K562 (cell line): ENCODE measurements around the gene ACTR1B. TPM values are rescaled to one million over a fixed set of nuclear protein-coding genes. Genes with fewer than 3 reads are reported as not detected.

ENCODE experiments used
- CBX3 ChIP-seq, 2 experiments: IDR thresholded peaks; 1 replicate in 1 of 2; 2 replicates in 1 of 2; pipeline ENCODE4 v1.6.1; 2012; ENCODE audit warnings: inconsistent platforms in 2 of 2, low read length in 2 of 2, borderline replicate concordance in 1 of 2, control low read depth in 1 of 2
- CEBPB ChIP-seq: fragments of 450-650 bp; IDR thresholded peaks from 2 replicates; pipeline ENCODE4 v1.6.1; 2016; ENCODE audit warnings: missing genetic modification characterization, missing compliant biosample characterization
- HOXB6 ChIP-seq: fragments of 250-450 bp; sonication (Bioruptor Pico); IDR thresholded peaks from 2 replicates; pipeline ENCODE4 v1.5.1; 2022; ENCODE audit warnings: mild to moderate bottlenecking, borderline replicate concordance
- MTA3 ChIP-seq: fragments of 450-650 bp; formaldehyde crosslinking; IDR thresholded peaks from 2 replicates; pipeline ENCODE4 v1.6.1; 2017; ENCODE audit warnings: mild to moderate bottlenecking, borderline replicate concordance
- NCOA6 ChIP-seq: fragments of 450-650 bp; IDR thresholded peaks from 2 replicates; pipeline ENCODE4 v1.6.1; 2017; ENCODE audit warnings: mild to moderate bottlenecking
- PTBP1 ChIP-seq: fragments of 200-400 bp; formaldehyde crosslinking; IDR thresholded peaks from 2 replicates; pipeline ENCODE4 v1.6.1; 2017; ENCODE audit warnings: low read depth, low read length
- RCOR1 ChIP-seq, 2 experiments: IDR thresholded peaks; 2 replicates each; pipeline ENCODE4 v1.6.1; 2012; ENCODE audit warnings: low read depth in 2 of 2, low read length in 2 of 2, borderline replicate concordance in 1 of 2, improper control_type of control experiment in 1 of 2
- SMAD4 ChIP-seq: fragments of 250-450 bp; sonication (Bioruptor Pico); conservative IDR thresholded peaks from 2 replicates; pipeline ENCODE4 v1.8.0; 2021; ENCODE audit warnings: inconsistent platforms, mild to moderate bottlenecking, moderate library complexity
- TAF7 ChIP-seq: fragments of 450-650 bp; IDR thresholded peaks from 2 replicates; pipeline ENCODE4 v1.6.1; 2016; ENCODE audit warnings: missing genetic modification characterization, missing compliant biosample characterization
- TRIM28 ChIP-seq: fragments of 450-650 bp; IDR thresholded peaks from 2 replicates; pipeline ENCODE4 v1.6.1; 2017
- ZBED1 ChIP-seq: IDR thresholded peaks from 2 replicates; pipeline ENCODE4 v1.6.1; 2014
- ZBTB17 ChIP-seq: fragments of 450-650 bp; formaldehyde crosslinking; IDR thresholded peaks from 2 replicates; pipeline ENCODE4 v1.4.0; 2020; ENCODE audit warnings: mild to moderate bottlenecking
- ZNF184 ChIP-seq: sonication (generic); formaldehyde crosslinking; IDR thresholded peaks from 2 replicates; pipeline ENCODE4 v1.5.0; 2020; ENCODE audit warnings: missing genetic modification reagents
- polyA plus RNA-seq, 8 experiments: library from polyadenylated mRNA; depleted of rRNA in 4 of 8; stranded (reverse) in 5 of 8; unstranded in 3 of 8; fragments of >200 nt; fragmentation: Nextera tagmentation in 2 of 8; fragmentation: Illumina TruSeq in 1 of 8; extraction: Ambion mirVana in 2 of 8; extraction: Trizol in 1 of 8; gene quantifications; 2 replicates each; pipeline versions ENCODE4 v1.2.1 to v1.2.3, GENCODE V29; 2011 to 2014; ENCODE audit warnings: inconsistent platforms in 1 of 8, missing spikeins in 1 of 8
- total RNA-seq, 7 experiments: library from RNA; depleted of rRNA in 6 of 7; stranded (reverse); fragments of >200 nt in 6 of 7; fragmentation: Illumina TruSeq in 2 of 7; extraction: Trizol in 2 of 7; gene quantifications; 2 replicates each; pipeline versions ENCODE4 v1.2.1 to v1.2.3, GENCODE V29; 2011 to 2021; ENCODE audit warnings: low replicate concordance in 1 of 7
- TF ChIP-seq, protein P1 (sequence below): fragments of 250-450 bp; sonication (Bioruptor Pico); IDR thresholded peaks from 2 replicates; pipeline ENCODE4 v1.5.0; 2022; ENCODE audit warnings: mild to moderate bottlenecking
- TF ChIP-seq, protein P2 (sequence below), 2 experiments: fragments of 450-650 bp in 1 of 2; IDR thresholded peaks; 2 replicates each; pipeline ENCODE4 v1.6.1; 2011 to 2017; ENCODE audit warnings: low read depth in 2 of 2, antibody characterized with exemption in 1 of 2, borderline replicate concordance in 1 of 2, low read length in 1 of 2, mild to moderate bottlenecking in 1 of 2, mixed read lengths in 1 of 2; ENCODE audit not compliant: control insufficient read depth in 1 of 2
- TF ChIP-seq, protein P3 (sequence below): fragments of 250-450 bp; sonication (Bioruptor Pico); IDR thresholded peaks from 2 replicates; pipeline ENCODE4 v1.8.0; 2022; ENCODE audit warnings: moderate library complexity, mild to moderate bottlenecking, inconsistent platforms
- TF ChIP-seq, protein P4 (sequence below): fragments of 450-650 bp; formaldehyde crosslinking; IDR thresholded peaks from 2 replicates; pipeline ENCODE4 v1.4.0; 2020; ENCODE audit warnings: mild to moderate bottlenecking, moderate library complexity
- TF ChIP-seq, protein P5 (sequence below), 2 experiments: fragments of 450-650 bp; conservative IDR thresholded peaks; 2 replicates each; pipeline ENCODE4 v1.6.1; 2017; ENCODE audit warnings: mild to moderate bottlenecking in 2 of 2, moderate library complexity in 2 of 2

Gene ACTR1B
- total and polyA plus RNA-seq, 9 of the 15 experiments (the other 6 are each of a cell fraction or from before 2014, with no cell fraction given): 0.49 to 42.3 (median 22.5) TPM

DNA sequence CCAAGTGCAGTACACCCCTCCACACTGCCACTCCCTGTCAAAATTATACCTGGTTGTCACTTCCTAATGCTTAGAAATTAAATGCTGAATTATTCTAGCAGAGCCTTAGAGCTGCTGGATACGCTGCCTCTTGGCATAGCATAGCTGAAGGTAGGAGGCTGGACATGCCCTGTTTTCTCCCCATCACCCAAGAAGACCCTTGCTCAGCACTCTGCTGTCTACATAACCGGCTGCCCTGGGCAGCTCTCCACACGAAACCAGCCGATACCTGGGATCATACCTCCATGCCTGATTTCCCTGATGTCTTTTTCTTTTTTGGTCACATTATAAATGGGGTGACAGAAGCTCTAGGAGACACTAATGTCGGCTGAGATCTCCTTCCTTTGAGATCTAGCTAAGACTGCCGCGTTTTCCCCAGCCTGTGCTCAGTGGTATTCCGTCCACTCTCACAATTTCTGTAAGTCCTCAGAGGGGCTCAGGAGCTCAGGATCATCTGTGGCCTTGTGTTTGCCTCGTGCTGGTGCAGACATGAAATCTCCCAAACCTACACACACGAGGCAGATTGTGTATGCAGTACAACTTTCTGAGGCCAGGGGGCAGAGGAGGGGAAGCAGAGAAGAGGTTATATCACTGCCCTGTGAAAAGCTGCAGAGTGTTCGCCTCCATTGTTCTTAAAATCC lies 36.1 kb upstream of the ACTR1B start (continued):
- TF ChIP-seq RCOR1 (IDR thresholded peaks at IDR 0.05; ENCODE audit: borderline replicate concordance in 1 of 2, low read depth in 2 of 2, low read length in 2 of 2): 0 out of 4 replicates have a peak, but pooled peaks of 1 of the 2 experiments have one; percentile 35
- peak in 1 of 2 experiments; percentile 58; a peak in 1 of 3 replicates for TF ChIP-seq CBX3 (IDR thresholded peaks at IDR 0.05; ENCODE audit: borderline replicate concordance in 1 of 2, low read length in 2 of 2)
- TF ChIP-seq, protein P1, sequence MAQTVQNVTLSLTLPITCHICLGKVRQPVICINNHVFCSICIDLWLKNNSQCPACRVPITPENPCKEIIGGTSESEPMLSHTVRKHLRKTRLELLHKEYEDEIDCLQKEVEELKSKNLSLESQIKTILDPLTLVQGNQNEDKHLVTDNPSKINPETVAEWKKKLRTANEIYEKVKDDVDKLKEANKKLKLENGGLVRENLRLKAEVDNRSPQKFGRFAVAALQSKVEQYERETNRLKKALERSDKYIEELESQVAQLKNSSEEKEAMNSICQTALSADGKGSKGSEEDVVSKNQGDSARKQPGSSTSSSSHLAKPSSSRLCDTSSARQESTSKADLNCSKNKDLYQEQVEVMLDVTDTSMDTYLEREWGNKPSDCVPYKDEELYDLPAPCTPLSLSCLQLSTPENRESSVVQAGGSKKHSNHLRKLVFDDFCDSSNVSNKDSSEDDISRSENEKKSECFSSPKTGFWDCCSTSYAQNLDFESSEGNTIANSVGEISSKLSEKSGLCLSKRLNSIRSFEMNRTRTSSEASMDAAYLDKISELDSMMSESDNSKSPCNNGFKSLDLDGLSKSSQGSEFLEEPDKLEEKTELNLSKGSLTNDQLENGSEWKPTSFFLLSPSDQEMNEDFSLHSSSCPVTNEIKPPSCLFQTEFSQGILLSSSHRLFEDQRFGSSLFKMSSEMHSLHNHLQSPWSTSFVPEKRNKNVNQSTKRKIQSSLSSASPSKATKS (CRISPR knock-in tag): no peak
- no peak for TF ChIP-seq TRIM28
- TF ChIP-seq, protein P2, sequence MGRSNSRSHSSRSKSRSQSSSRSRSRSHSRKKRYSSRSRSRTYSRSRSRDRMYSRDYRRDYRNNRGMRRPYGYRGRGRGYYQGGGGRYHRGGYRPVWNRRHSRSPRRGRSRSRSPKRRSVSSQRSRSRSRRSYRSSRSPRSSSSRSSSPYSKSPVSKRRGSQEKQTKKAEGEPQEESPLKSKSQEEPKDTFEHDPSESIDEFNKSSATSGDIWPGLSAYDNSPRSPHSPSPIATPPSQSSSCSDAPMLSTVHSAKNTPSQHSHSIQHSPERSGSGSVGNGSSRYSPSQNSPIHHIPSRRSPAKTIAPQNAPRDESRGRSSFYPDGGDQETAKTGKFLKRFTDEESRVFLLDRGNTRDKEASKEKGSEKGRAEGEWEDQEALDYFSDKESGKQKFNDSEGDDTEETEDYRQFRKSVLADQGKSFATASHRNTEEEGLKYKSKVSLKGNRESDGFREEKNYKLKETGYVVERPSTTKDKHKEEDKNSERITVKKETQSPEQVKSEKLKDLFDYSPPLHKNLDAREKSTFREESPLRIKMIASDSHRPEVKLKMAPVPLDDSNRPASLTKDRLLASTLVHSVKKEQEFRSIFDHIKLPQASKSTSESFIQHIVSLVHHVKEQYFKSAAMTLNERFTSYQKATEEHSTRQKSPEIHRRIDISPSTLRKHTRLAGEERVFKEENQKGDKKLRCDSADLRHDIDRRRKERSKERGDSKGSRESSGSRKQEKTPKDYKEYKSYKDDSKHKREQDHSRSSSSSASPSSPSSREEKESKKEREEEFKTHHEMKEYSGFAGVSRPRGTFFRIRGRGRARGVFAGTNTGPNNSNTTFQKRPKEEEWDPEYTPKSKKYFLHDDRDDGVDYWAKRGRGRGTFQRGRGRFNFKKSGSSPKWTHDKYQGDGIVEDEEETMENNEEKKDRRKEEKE (IDR thresholded peaks at IDR 0.05; ENCODE audit: borderline replicate concordance in 1 of 2, control insufficient read depth in 1 of 2, low read depth in 2 of 2, low read length in 1 of 2): no peak
- TF ChIP-seq, protein P3, sequence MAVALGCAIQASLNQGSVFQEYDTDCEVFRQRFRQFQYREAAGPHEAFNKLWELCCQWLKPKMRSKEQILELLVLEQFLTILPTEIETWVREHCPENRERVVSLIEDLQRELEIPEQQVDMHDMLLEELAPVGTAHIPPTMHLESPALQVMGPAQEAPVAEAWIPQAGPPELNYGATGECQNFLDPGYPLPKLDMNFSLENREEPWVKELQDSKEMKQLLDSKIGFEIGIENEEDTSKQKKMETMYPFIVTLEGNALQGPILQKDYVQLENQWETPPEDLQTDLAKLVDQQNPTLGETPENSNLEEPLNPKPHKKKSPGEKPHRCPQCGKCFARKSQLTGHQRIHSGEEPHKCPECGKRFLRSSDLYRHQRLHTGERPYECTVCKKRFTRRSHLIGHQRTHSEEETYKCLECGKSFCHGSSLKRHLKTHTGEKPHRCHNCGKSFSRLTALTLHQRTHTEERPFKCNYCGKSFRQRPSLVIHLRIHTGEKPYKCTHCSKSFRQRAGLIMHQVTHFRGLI (CRISPR knock-in tag): no peak
- TF ChIP-seq, protein P4, sequence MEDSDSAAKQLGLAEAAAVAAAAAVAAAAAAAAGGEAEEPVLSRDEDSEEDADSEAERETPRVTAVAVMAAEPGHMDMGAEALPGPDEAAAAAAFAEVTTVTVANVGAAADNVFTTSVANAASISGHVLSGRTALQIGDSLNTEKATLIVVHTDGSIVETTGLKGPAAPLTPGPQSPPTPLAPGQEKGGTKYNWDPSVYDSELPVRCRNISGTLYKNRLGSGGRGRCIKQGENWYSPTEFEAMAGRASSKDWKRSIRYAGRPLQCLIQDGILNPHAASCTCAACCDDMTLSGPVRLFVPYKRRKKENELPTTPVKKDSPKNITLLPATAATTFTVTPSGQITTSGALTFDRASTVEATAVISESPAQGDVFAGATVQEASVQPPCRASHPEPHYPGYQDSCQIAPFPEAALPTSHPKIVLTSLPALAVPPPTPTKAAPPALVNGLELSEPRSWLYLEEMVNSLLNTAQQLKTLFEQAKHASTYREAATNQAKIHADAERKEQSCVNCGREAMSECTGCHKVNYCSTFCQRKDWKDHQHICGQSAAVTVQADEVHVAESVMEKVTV (CRISPR knock-in tag): peak; percentile 49; the same call in 1 of the 2 replicates
- TF ChIP-seq ZNF184 (CRISPR knock-in tag): no peak
- TF ChIP-seq MTA3: no peak
- TF ChIP-seq, protein P5, sequence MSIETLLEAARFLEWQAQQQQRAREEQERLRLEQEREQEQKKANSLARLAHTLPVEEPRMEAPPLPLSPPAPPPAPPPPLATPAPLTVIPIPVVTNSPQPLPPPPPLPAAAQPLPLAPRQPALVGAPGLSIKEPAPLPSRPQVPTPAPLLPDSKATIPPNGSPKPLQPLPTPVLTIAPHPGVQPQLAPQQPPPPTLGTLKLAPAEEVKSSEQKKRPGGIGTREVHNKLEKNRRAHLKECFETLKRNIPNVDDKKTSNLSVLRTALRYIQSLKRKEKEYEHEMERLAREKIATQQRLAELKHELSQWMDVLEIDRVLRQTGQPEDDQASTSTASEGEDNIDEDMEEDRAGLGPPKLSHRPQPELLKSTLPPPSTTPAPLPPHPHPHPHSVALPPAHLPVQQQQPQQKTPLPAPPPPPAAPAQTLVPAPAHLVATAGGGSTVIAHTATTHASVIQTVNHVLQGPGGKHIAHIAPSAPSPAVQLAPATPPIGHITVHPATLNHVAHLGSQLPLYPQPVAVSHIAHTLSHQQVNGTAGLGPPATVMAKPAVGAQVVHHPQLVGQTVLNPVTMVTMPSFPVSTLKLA (conservative IDR thresholded peaks at IDR 0.05): peak in 1 of 2 experiments; percentile 46; a peak in 2 of 4 replicates
- TF ChIP-seq CEBPB (tag): no peak
- no peak for TF ChIP-seq ZBTB17
- TF ChIP-seq HOXB6: no peak
- no peak for TF ChIP-seq NCOA6
- no peak for TF ChIP-seq ZBED1
- peak; percentile 55; the same call in 1 of the 2 replicates for TF ChIP-seq SMAD4 (CRISPR knock-in tag)
- TF ChIP-seq PTBP1: no peak
- TF ChIP-seq TAF7 (tag): no peak
